GM06990 (cell line): ENCODE measurements around the gene PTPN3.
"Not testable (repeated sequence)": the region's sequence is repeated elsewhere in the genome, so short reads cannot be mapped to it uniquely, and the experiment has no call there.

Experiments
- DNase-seq: peaks from one replicate; pipeline ENCODE4 v3.0.0-alpha.2; 2011; ENCODE audit not compliant: insufficient read length; ENCODE audit errors: extremely low read depth
- H3K27me3 ChIP-seq: replicated peaks from 2 replicates; pipeline ENCODE4 v1.6.0; 2011; ENCODE audit warnings: low read length; ENCODE audit not compliant: control insufficient read depth, insufficient read depth
- H3K36me3 ChIP-seq: 2 replicates; pipeline ENCODE4 v1.5.1; 2011; ENCODE audit warnings: low read length; ENCODE audit not compliant: control insufficient read depth, insufficient read depth
- H3K4me3 ChIP-seq: replicated peaks from 2 replicates; pipeline ENCODE4 v1.5.1; 2011; ENCODE audit warnings: low read depth, mild to moderate bottlenecking, control low read depth, low read length
- CTCF ChIP-seq: IDR thresholded peaks from 2 replicates; pipeline ENCODE4 v1.5.1; 2011; ENCODE audit warnings: low read length, control low read depth, mild to moderate bottlenecking, inconsistent platforms; ENCODE audit not compliant: insufficient read depth, poor library complexity, severe bottlenecking

PTPN3 gene

GRCh38 chr9:109535365-109535764 lies 37.3 kb upstream of the PTPN3 start:
- TF ChIP-seq CTCF, result no peak
- H3K36me3 ChIP-seq, result no peaks in the 10 kb centered on the region
- no peak overlapping the region for H3K4me3 ChIP-seq
- DNase-seq, result no peak
- no peaks in the 10 kb centered on the region for H3K27me3 ChIP-seq

DNA sequence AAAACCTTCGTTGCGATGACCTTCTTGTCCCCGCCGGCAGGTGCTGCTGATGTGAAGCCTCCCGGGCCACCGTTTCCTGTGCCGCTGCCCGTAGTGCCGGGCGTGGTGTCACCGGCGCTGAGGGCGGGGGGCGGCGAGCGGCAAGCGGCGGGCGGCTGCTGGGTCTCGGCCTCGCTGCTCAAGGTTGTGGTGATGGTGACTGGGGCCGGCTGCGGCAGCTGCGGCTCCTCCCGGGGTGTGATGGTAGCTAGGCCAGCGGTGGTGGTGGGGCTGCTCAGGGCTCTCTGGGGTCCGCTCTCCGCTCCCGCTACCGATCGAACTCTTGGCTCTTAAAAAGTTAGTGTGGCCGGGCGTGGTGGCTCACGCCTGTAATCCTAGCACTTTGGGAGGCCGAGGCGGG lies 36.0 kb upstream of the PTPN3 start:
- TF ChIP-seq CTCF, result no peak
- H3K4me3 ChIP-seq, result no peak overlapping the region
- no peaks in the 10 kb centered on the region for H3K27me3 ChIP-seq
- H3K36me3 ChIP-seq, result no peaks in the 10 kb centered on the region
- no peak for DNase-seq

- not testable (repeated sequence) for H3K27me3 ChIP-seq, DNase-seq, H3K4me3 ChIP-seq, H3K36me3 ChIP-seq
These were observed 34.5 kb upstream of the PTPN3 start for GRCh38 chr9:109532652-109533051.

DNA sequence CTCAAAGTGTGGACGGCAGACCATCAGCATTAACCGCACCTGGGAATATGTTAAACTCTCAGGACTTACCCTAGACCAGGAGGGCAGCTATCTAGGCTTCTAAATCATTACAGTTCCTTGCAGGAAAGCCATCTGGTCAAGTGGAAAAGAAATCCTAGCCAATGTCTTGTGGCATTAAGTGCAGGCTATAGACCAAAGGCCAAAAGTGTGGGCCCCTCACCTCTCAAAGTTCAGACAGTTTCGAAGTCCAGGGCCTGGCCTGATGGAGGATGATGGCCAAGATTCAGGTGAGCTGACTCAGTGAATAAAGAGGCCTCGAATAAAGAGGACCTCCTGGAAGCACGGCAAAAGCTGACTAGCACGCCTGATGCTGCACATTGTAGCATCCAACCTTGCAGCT lies 24.0 kb upstream of the PTPN3 start:
- Histone ChIP-seq H3K4me3 (no peak overlapping the region), H3K27me3 (no peaks in the 10 kb centered on the region), H3K36me3 (no peaks in the 10 kb centered on the region; the same call in 1 of the 2 replicates)
- no peak for DNase-seq
- TF ChIP-seq CTCF, result no peak

DNA sequence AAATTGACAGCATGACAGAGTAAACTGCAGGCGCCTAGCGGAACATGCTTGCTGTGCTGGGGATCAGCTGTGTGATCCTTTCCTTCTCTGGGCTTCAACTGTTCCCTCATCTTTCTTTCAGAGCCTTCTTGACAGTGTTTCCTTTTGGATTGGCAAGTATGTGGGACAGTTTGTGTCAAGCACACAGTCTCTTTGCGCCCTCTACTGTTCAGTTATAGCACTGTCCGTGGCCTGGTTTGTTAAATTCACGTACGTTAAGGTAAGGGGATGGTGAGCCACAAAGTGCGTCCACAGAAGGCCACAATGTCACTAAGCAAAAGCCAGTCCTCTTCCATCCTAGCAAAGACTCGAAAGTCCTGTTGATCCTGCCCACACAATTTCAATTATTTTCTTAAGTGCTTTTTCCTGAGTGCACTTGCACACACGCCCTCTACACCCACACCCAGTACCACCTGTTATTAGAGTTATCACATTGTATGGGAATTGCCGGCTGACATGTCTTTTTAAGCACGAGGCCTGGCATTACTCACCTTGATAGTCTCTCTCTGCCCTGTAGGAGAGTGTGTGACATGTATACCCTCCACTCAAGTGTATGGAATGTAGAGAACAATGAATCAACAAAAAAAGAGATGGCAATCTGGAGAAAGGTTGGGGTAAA lies 22.5 kb upstream of the PTPN3 start:
- no peak for DNase-seq
- Histone ChIP-seq H3K4me3 (no peak overlapping the region), H3K36me3 (no peaks in the 10 kb centered on the region; the same call in 1 of the 2 replicates), H3K27me3 (no peaks in the 10 kb centered on the region)
- peak; percentile 93 for TF ChIP-seq CTCF

- TF ChIP-seq CTCF, result no peak
- Histone ChIP-seq H3K27me3 (no peaks in the 10 kb centered on the region), H3K36me3 (no peaks in the 10 kb centered on the region; the same call in 1 of the 2 replicates), H3K4me3 (no peak overlapping the region)
- no peak for DNase-seq
These were observed 21.3 kb upstream of the PTPN3 start for GRCh38 chr9:109519366-109519765.
